SU-DHL-6 (cell line): Measurements from ENCODE around the gene FOXP4.

Experiments
- H2AFZ ChIP-seq: fragments of 200-600 bp; sonication (generic); 2 replicates; pipeline ENCODE4 v1.6.1; 2014; ENCODE audit warnings: low read depth, mild to moderate bottlenecking, moderate library complexity, mixed read lengths, antibody characterized with exemption, low read length; ENCODE audit not compliant: severe bottlenecking
- H3F3A ChIP-seq: fragments of 200-600 bp; shearing (Covaris generic); 2 replicates; pipeline ENCODE4 v1.6.0; 2016; ENCODE audit warnings: antibody characterized with exemption, mild to moderate bottlenecking; ENCODE audit not compliant: insufficient read depth
- H3K27ac ChIP-seq: fragments of 200-600 bp; sonication (generic); 2 replicates; pipeline ENCODE4 v1.5.1; 2016; ENCODE audit warnings: low read depth, mild to moderate bottlenecking, low read length, moderate library complexity, mixed read lengths
- H3K27me3 ChIP-seq: fragments of 200-600 bp; sonication (generic), shearing (Covaris generic); 2 replicates; pipeline ENCODE4 v1.6.0; 2014; ENCODE audit warnings: mild to moderate bottlenecking, low read length
- H3K36me3 ChIP-seq: fragments of 200-600 bp; sonication (generic); 2 replicates; pipeline ENCODE4 v1.6.1; 2014; ENCODE audit warnings: mild to moderate bottlenecking, low read length, mixed read lengths
- H3K4me2 ChIP-seq: fragments of 300-600, 200-600 bp; shearing (Covaris generic), sonication (generic); 2 replicates; pipeline ENCODE4 v1.6.0; 2014; ENCODE audit warnings: low read length, low read depth, mild to moderate bottlenecking; ENCODE audit not compliant: poor library complexity, severe bottlenecking
- H3K4me3 ChIP-seq: fragments of 200-600 bp; sonication (generic); 2 replicates; pipeline ENCODE4 v1.5.1; 2014; ENCODE audit warnings: antibody characterized with exemption, low read length, mild to moderate bottlenecking, mixed read lengths; ENCODE audit not compliant: insufficient read depth, poor library complexity, severe bottlenecking
- H3K79me2 ChIP-seq: fragments of 200-600 bp; sonication (generic); 2 replicates; pipeline ENCODE4 v1.6.1; 2014; ENCODE audit warnings: mild to moderate bottlenecking, low read length, moderate library complexity; ENCODE audit not compliant: insufficient read depth
- H3K9ac ChIP-seq: fragments of 200-600 bp; sonication (generic); 2 replicates; pipeline ENCODE4 v1.7.0; 2014; ENCODE audit warnings: mild to moderate bottlenecking, low read length
- H3K9me2 ChIP-seq: fragments of 200-600 bp; sonication (generic); replicated peaks from 2 replicates; pipeline ENCODE4 v1.6.1; 2014; ENCODE audit warnings: low read length; ENCODE audit not compliant: insufficient read depth
- H3K9me3 ChIP-seq: fragments of 200-600 bp; sonication (generic); 2 replicates; pipeline ENCODE4 v1.6.1; 2014; ENCODE audit warnings: low read length, mixed read lengths; ENCODE audit not compliant: insufficient read depth
- H4K20me1 ChIP-seq: fragments of 200-600 bp; sonication (generic); 2 replicates; pipeline ENCODE4 v1.6.1; 2014; ENCODE audit warnings: low read depth, mild to moderate bottlenecking, antibody characterized with exemption, low read length, moderate library complexity, mixed read lengths
- CTCF ChIP-seq: fragments of 200-600 bp; sonication (generic); IDR thresholded peaks from one replicate; pipeline ENCODE4 v1.5.1; 2017; ENCODE audit warnings: antibody characterized with exemption, mild to moderate bottlenecking, low read length, moderate library complexity; ENCODE audit not compliant: insufficient read depth, poor library complexity, severe bottlenecking
- EZH2phosphoT487 ChIP-seq: fragments of 200-600 bp; sonication (generic), shearing (Covaris generic); conservative IDR thresholded peaks from 2 replicates; pipeline ENCODE4 v1.6.1; 2018; ENCODE audit warnings: mild to moderate bottlenecking, antibody characterized with exemption, low read length, moderate library complexity, mixed read lengths

Gene FOXP4

DNA sequence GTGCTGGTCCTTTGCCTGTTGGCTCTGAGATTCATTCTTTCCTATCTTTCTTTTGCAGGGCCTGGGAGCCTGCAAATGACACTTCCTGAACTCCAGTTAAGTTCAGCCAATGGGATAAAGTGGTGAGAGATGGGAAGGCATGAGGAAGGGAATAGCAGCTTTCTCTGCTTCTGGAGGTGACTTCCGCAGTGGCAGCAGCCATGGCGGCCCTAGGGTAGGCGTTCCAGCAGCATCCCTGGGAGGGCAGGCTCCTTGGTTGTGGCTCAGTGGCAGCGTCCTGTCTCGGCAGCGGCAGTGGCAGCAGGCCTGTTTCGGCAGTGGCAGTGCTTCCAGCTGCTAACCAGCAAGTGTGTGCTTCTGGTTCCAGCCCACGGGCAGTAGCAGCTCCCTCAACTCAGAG is 84.8 kb downstream of the FOXP4 start:
- Histone ChIP-seq H3K9me2 (no peaks in the 10 kb centered on the region), H3K4me2 (no peak overlapping the region), H3K27ac (no peak overlapping the region), H3K9me3 (no peaks in the 10 kb centered on the region), H3K9ac (no peak overlapping the region), H3K4me3 (no peak overlapping the region), H2AFZ (no peak overlapping the region), H3F3A (no peaks in the 10 kb centered on the region), H3K79me2 (no peaks in the 10 kb centered on the region), H4K20me1 (no peaks in the 10 kb centered on the region), H3K36me3 (no peaks in the 10 kb centered on the region), H3K27me3 (0 out of 2 replicates have a peak, but pooled peaks cover 3% of the 10 kb centered on the region)
- TF ChIP-seq EZH2phosphoT487 (no peak), CTCF (no peak)

GRCh38 chr6:41633056-41633634 is 87.0 kb downstream of the FOXP4 start:
- Histone ChIP-seq H3F3A (no peaks in the 10 kb centered on the region), H3K27me3 (0 out of 2 replicates have a peak, but pooled peaks cover 3% of the 10 kb centered on the region), H2AFZ (no peak overlapping the region), H3K79me2 (no peaks in the 10 kb centered on the region), H3K36me3 (no peaks in the 10 kb centered on the region), H4K20me1 (no peaks in the 10 kb centered on the region), H3K9me3 (no peaks in the 10 kb centered on the region), H3K9me2 (no peaks in the 10 kb centered on the region), H3K4me2 (no peak overlapping the region), H3K9ac (no peak overlapping the region), H3K4me3 (no peak overlapping the region), H3K27ac (no peak overlapping the region)
- TF ChIP-seq CTCF = no peak
- no peak for TF ChIP-seq EZH2phosphoT487

- Histone ChIP-seq H3K4me3 (no peak overlapping the region), H3K9me3 (no peaks in the 10 kb centered on the region), H3F3A (no peaks in the 10 kb centered on the region), H3K4me2 (no peak overlapping the region), H2AFZ (no peak overlapping the region), H3K9me2 (no peaks in the 10 kb centered on the region), H3K27me3 (0 out of 2 replicates have a peak, but pooled peaks cover 3% of the 10 kb centered on the region), H3K9ac (no peak overlapping the region), H3K36me3 (no peaks in the 10 kb centered on the region), H4K20me1 (no peaks in the 10 kb centered on the region), H3K27ac (no peak overlapping the region), H3K79me2 (no peaks in the 10 kb centered on the region)
- no peak for TF ChIP-seq EZH2phosphoT487
Measured at GRCh38 chr6:41634657-41635056, 88.5 kb downstream of the FOXP4 start.

GRCh38 chr6:41635365-41635764 is 89.2 kb downstream of the FOXP4 start:
- H3K9me2 ChIP-seq = no peaks in the 10 kb centered on the region
- no peak overlapping the region for H3K4me3 ChIP-seq
- no peaks in the 10 kb centered on the region for H3F3A ChIP-seq
- H3K36me3 ChIP-seq = no peaks in the 10 kb centered on the region
- TF ChIP-seq CTCF = no peak
- no peak for TF ChIP-seq EZH2phosphoT487
- no peak overlapping the region for H3K9ac ChIP-seq
- no peak overlapping the region for H3K27ac ChIP-seq
- H3K9me3 ChIP-seq = no peaks in the 10 kb centered on the region
- no peak overlapping the region for H2AFZ ChIP-seq
- 0 out of 2 replicates have a peak, but pooled peaks cover 3% of the 10 kb centered on the region for H3K27me3 ChIP-seq
- H3K79me2 ChIP-seq = no peaks in the 10 kb centered on the region
- no peak overlapping the region for H3K4me2 ChIP-seq
- no peaks in the 10 kb centered on the region for H4K20me1 ChIP-seq
